ENCODE results near the gene HOXA3. TPM values are rescaled to one million over a fixed set of nuclear protein-coding genes. Genes with fewer than 3 reads are reported as not detected.

The HOXA3 gene
- total RNA-seq, 1 donor from 2014 or later, result 2.4 TPM

- no peak for DNase-seq
Measured at GRCh38 chr7:27189295-27189996, 37.1 kb upstream of the HOXA3 start.

GRCh38 chr7:27188386-27189294 is 36.3 kb upstream of the HOXA3 start:
- DNase-seq, result no peak

GRCh38 chr7:27187475-27188385 is 35.3 kb upstream of the HOXA3 start:
- no peak for DNase-seq

- DNase-seq, result no peak
Measured at GRCh38 chr7:27186668-27187474, 34.5 kb upstream of the HOXA3 start.

DNA sequence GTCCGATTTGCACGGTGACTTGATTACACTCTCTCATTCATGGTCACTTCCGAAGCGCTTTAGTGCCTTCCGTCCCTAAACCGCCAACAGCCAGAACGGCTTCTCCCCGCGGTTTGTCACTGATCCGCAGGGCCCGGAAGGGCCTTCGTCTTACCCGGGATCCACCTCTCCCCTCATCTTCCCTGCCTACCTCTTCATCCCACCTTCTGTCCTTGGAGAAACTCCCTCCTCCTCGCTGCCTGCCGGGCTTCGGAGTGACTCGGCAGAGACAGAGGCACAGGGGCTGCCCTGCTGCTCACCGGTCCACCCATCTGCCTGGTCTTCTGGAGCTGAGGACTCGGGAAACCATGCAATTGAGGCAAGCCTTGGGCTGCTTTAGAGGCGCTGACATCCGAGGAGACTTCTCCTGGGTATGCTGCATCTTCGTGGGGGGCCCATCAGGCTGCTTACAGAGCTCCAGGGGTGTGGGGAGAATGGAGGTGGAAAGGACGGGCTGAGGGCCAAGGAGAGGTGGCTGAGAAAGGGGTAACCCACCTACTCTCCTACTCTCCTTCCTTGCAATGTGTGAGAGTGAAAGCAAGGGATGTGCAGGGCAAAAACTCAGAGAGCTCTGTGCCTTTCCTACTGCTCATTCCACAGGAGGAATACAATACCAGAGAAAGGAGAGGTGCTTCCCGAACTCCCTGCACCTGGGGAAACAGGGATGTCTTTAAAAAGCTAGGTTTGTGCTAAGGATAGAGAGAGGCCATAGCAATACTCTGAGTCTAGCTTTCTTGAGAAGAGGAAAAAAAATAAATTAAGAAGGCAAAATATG is 33.7 kb upstream of the HOXA3 start:
- DNase-seq, result no peak

DNA sequence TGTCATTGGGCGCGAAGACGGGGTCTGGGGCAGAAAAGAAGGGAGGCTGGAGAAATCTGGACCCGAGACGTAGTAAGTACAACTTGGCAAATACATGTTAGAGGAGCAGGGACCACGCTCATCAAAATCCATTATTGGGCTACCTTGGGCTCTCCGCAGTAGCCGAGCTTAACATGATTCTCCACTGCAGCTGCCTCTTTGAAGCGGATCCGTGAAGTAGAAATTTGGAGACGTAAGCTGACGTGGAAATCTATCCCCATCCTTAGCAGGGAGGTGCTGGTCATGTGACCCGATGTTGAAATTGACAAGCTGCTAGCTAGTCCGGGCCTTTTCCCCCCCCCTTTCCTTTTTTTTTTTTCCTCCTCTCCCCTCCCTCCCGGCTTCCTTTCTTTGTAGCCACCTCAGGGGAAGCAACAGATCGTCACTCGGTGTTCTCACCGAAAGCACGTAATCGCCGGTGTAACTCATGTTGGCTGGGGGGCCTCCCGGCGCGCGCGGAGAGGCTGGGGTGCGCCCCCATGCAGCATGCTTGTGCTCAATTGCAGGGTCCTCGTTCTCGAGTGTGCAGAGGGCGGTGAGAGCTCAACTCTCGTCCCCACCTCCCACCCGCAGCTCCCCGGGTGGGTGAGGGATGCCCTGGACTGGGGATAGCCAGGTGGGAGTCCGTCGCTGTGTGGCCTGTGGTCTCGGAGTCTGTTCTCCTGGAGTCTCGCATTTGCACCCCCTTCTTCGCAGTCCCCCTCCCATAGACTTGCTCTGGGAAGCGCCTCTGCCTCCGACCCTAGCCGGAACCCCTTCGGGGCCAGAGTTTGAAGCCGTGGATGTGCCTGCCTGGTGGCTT is 32.9 kb upstream of the HOXA3 start, which contains the start of gene HOXA11:
Gene HOXA11 (minus strand): TSS at position 220 of the 841 bp plus-strand sequence. CDS start 88 bp downstream, at position 132.
- no peak for DNase-seq

DNA sequence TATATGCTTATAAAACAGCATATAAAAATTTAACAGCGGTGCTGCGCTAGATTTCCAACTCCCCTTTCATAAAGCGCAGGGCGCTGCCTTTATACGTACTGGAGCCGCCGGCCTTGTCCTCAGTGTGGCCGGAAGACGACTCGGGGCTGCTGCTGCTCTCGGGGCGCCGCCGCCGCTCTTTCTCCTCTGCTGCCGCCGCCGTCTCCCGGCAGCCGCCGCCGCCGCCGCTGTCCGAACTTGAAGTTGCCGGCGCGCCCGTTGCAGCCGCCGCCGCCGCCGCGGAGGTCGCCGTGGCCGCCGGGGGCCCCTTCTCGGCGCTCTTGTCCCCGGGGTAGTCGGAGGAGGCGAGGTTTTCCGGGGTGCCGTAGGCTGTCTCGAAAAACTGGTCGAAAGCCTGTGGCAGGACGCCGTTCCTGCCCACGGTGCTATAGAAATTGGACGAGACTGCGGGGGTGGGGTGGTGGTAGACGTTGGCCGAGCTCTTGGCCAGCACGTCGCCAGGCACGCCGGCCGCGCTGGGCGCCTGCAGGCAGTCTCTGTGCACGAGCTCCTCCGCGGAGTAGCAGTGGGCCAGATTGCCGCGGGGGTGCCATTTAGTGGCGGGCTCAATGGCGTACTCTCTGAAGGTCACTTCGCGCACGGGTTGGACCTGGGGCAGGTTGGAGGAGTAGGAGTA is 32.1 kb upstream of the HOXA3 start:
- DNase-seq, result no peak

DNA sequence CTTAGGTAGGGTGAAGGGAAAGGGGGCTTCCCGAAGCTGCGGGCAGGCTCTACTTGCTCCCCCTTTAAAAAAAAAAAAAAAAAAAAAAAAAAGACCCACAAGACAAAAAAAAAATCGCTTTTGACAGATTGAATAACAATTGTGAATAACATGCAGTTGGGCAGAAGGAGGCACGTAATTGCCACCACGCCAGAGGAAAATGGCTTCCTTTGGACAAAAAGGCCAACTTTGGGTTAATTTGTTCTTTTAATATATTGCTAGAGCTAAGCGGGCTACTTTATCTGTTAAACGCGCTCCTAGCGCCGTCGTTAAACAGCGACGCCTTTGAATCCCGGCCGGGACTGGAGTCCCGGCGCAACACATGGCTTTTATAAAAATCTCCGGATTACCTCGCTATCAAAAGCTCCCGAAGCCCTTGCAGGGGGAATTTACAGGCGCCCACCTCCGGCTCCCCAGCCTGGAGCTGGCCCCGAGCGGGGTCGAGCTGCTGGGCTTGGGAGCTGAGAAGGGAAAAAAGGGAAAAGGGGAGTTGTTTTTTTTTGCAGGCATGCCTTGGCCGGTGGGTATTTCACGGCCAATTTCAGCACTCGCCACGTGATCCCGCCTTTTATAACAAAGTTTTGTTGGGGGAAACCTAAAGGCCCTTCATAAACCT is 31.4 kb upstream of the HOXA3 start:
- no peak for DNase-seq

- DNase-seq, result no peak
Measured at GRCh38 chr7:27182861-27183681, 30.7 kb upstream of the HOXA3 start.

GRCh38 chr7:27182285-27182841 is 30.0 kb upstream of the HOXA3 start:
- no peak for DNase-seq

DNA sequence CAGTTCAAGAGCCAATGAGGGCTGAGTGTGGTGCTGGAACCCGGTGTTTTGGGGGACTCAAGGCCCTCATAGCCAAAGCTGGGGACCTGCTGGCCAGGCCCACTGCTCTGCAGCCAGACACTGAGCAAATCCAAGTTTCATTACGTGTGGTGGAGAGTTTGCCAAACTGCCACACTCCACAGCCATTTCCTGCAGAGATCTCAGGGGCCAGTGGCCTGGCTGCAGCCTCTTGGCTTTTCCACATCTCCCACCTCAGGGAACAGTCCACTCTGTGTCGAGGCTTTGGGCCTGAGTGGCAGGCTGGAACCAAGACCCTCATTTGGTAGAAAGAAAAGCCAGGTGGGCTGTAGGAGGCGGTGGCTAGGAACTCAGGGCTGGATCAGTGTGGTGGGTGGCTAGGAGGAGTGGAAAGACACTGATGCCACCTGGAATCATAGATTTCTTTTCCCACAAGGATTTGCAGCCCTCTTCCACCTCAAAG is 29.5 kb upstream of the HOXA3 start:
- DNase-seq, result no peak

DNA sequence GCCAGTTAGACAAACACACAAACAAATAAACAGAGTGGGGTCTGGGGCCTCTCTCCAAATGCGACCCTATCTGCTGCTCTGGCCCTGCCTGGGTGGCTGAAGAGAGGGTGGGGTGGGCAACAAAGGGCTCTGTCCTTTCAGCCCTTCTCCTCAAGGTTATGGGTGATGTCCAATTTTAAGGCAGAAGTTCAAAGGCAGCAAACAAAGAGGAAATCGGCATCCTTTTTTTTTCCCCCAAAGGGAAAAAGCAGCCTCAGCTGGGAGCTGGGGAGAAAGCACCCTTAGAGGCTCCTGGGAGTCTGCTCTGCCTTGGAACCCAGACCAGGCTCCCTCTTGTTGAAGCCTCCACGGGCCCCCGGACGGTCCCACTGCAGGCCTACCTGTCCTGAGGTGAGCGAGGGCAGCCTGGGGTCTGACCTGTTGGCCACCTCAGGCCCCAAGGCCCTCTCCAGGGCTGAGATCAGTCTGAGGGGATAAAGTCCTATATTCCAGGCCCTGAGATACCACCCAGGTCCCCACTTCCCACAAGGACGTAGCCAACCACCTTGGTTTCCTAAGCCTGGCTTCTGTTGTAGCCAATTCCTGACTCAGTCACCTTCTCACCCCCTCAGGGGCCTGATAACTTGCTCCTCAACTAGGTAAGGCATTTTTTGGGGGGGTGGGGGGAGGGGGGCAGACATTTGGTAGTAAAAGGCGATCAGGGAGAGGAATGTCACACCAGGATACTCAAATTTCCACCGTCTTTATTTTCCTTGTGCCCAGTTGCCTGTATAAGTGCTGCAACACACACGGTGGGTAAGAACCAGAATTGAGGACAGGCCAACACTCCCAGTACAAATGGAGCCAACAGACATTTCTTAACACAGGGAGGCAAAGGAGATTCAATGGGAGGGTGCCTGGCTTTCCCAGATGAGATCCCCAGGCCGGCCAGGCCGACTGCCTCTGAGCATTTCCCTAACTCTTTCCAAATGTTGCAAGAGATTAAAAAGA is 28.3 kb upstream of the HOXA3 start:
- no peak for DNase-seq

- DNase-seq, result peak; percentile 75
Measured at GRCh38 chr7:27179503-27180430, 27.4 kb upstream of the HOXA3 start.

DNA sequence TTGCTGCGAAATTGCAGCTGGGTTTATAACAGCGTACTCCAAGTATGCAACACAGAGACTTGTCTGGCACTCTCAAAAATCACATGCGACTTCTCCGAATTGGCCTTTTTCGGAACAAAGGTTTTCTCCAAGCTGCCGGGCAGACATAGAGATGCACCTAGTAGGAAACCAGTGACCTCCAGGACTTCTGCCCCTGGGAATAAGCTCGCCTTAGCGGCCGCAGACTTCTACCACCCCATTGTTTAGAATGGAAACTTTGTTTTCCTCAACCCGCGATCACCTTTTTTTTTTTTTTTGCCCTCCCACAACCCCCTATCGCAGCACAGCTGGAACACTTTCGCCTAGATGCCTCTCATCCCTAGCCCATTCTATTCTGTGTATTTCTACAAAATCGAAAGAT is 26.6 kb upstream of the HOXA3 start:
- no peak for DNase-seq

DNA sequence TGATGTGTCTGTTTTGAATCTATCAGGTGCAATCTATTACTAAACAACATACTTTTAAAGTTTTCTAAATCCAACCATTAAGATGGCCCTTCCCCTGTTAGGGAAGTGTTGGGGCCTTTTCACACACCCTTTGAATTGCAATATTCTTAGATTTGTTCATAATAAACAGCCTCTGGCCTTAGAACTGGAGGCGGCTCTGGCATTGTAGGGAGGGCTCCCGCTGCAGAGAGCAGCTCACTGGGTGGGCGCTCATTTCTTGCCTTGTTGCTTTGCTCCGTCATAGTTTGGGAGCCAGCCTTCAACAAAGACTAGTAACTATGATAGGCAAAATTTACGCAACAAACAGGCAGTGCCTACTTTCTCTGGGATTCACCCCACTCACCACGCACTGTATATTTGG is 26.0 kb upstream of the HOXA3 start:
- no peak for DNase-seq
